ENCODE measurements around the gene LIMK2. TPM values are rescaled to one million over a fixed set of nuclear protein-coding genes. Genes with fewer than 3 reads are reported as not detected.
"Not testable (repeated sequence)": the region's sequence is repeated elsewhere in the genome, so short reads cannot be mapped to it uniquely, and the experiment has no call there.

Gene LIMK2
- total RNA-seq, 4 donors from 2014 or later, result 4.0 to 12.6 (median 7.1) TPM

DNA sequence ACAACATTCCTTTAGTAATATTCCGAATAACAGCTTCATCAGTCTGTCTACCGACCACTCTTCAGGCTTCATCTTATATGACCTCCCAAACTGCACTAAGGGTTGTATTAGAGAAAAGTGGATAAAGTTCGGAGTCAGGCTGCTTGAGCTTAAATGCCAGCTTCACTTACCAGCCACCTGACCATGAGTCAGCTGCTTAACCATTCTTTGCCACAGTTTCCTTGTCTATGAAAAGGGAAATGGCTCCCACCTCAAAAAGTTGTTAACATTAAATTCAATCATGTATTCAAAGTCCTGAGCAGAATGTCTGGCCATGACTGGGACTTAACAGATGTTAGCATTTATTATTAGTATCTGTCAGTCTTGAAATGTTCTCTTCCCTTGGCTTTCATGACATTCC, 20.9 kb downstream of the LIMK2 start:
- in situ Hi-C loops (cut with MboI; ENCODE audit: low sequenced_read_pairs in 4 of 4), result loop anchor here in 2 of 4 donors (5.0 to 10.0 kb wide), 2 partner anchors 138 to 141 kb away; no protein-coding TSS in a partner anchor
- Histone ChIP-seq H3K27ac (peak overlapping the region in 1 of 4 donors; percentile 87), H3K9me3 (no peaks in the 10 kb centered on the region), H3K4me1 (peaks cover 28 to 36% of the 10 kb centered on the region in 2 donors), H3K27me3 (no peaks in the 10 kb centered on the region), H3K36me3 (no peaks in the 10 kb centered on the region), H3K4me3 (no peak overlapping the region)
- DNase-seq (no peak), ATAC-seq (no peak)
- intact Hi-C loops (cut with DNase I; ENCODE audit: low total_unique reads), result loop anchor here (5.0 kb wide), 2 partner anchors 71 to 281 kb away; partner anchors contain the start of gene RNF185
- no peak for TF ChIP-seq POLR2A (IDR thresholded peaks at IDR 0.05)
- TF ChIP-seq, protein P1, sequence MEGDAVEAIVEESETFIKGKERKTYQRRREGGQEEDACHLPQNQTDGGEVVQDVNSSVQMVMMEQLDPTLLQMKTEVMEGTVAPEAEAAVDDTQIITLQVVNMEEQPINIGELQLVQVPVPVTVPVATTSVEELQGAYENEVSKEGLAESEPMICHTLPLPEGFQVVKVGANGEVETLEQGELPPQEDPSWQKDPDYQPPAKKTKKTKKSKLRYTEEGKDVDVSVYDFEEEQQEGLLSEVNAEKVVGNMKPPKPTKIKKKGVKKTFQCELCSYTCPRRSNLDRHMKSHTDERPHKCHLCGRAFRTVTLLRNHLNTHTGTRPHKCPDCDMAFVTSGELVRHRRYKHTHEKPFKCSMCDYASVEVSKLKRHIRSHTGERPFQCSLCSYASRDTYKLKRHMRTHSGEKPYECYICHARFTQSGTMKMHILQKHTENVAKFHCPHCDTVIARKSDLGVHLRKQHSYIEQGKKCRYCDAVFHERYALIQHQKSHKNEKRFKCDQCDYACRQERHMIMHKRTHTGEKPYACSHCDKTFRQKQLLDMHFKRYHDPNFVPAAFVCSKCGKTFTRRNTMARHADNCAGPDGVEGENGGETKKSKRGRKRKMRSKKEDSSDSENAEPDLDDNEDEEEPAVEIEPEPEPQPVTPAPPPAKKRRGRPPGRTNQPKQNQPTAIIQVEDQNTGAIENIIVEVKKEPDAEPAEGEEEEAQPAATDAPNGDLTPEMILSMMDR (IDR thresholded peaks at IDR 0.05 in 4 of 5, conservative IDR thresholded peaks at IDR 0.05 in 1 of 5), result no peak

DNA sequence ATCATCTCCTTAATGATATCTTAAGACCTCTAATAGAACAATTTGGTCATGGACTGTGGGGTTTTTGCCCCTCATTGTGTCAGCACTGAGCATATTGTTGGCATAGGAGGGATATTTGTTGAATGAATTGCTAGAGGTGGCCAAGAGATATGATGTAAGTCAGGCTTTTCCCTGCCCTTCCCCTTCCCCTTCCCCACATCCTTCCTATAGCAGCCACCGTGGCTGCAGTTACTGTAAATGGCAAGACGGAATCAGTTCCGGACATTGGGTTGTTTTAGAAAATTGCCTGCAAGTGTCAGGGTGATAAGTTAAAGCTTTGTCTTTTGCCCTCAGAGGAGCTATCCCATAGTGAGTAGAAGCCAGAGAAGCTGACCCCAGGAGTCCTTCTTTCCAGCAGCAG, 23.0 kb downstream of the LIMK2 start:
- no peak overlapping the region for H3K27ac ChIP-seq
- intact Hi-C loops (cut with DNase I; ENCODE audit: low total_unique reads), result no loop called here
- no peaks in the 10 kb centered on the region for H3K9me3 ChIP-seq
- no peak for TF ChIP-seq POLR2A (IDR thresholded peaks at IDR 0.05)
- TF ChIP-seq, protein P1 (IDR thresholded peaks at IDR 0.05 in 4 of 5, conservative IDR thresholded peaks at IDR 0.05 in 1 of 5), result no peak
- peaks cover 15 to 24% of the 10 kb centered on the region in 2 donors for H3K4me1 ChIP-seq
- no peaks in the 10 kb centered on the region for H3K27me3 ChIP-seq
- H3K4me3 ChIP-seq, result no peak overlapping the region
- in situ Hi-C loops (cut with MboI; ENCODE audit: low sequenced_read_pairs in 4 of 4), result loop anchor here in 1 of 4 donors (10.0 kb wide), 1 partner anchor 140 kb away; no protein-coding TSS in a partner anchor
- no peaks in the 10 kb centered on the region for H3K36me3 ChIP-seq
- DNase-seq (no peak), ATAC-seq (no peak)

DNA sequence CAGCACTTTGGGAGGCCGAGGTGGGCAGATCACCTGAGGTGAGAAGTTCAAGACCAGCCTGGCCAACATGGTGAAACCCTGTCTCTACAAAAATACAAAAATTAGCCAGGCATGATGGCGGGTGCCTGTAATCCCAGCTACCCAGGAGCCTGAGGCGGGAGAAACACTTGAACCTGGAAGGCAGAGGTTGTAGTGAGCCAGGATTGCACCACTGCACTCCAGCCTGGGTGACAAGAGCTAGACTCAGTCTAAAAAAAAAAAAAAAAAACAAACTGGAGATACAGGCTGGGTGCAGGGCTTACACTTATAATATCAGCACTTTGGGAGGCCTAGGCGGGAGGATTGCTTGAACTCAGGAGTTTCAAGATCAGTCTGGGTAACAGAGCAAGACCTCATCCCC, 23.9 kb downstream of the LIMK2 start:
- H3K27me3 ChIP-seq; DNase-seq; intact Hi-C loops (cut with DNase I; ENCODE audit: low total_unique reads); H3K4me3 ChIP-seq; H3K27ac ChIP-seq; ATAC-seq; H3K36me3 ChIP-seq; H3K9me3 ChIP-seq: not testable (repeated sequence)
- in situ Hi-C loops (cut with MboI; ENCODE audit: low sequenced_read_pairs in 4 of 4), result loop anchor here in 1 of 4 donors (10.0 kb wide), 1 partner anchor 141 kb away; no protein-coding TSS in a partner anchor
- peaks cover 7 to 16% of the 10 kb centered on the region in 2 donors for H3K4me1 ChIP-seq

DNA sequence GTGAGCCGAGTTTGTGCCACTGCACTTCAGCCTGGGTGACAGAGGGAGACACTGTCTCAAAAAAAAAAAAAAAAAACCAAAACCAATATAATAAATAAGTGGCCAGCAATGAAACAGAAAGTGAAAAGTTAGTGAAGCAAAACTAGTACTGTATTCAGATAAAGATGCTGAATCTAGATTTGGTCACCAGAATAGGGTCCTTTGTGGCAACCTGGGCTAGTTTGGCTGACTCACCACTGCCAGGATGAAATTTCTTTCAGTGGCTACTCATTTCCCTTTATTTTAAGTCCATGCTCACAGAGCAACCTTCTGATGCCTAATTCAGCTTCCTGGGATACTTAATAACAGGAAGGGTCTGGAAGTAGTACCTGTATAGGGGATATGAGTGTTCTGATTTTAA, 26.0 kb downstream of the LIMK2 start:
- no peak overlapping the region for H3K4me3 ChIP-seq
- peaks cover 3 to 8% of the 10 kb centered on the region in 2 donors for H3K4me1 ChIP-seq
- intact Hi-C loops (cut with DNase I; ENCODE audit: low total_unique reads), result no loop called here
- no peaks in the 10 kb centered on the region for H3K27me3 ChIP-seq
- H3K9me3 ChIP-seq, result no peaks in the 10 kb centered on the region
- no peak for TF ChIP-seq POLR2A (IDR thresholded peaks at IDR 0.05)
- TF ChIP-seq, protein P1 (IDR thresholded peaks at IDR 0.05 in 4 of 5, conservative IDR thresholded peaks at IDR 0.05 in 1 of 5), result no peak
- ATAC-seq (no peak), DNase-seq (no peak)
- in situ Hi-C loops (cut with MboI; ENCODE audit: low sequenced_read_pairs in 4 of 4), result loop anchor here in 1 of 4 donors (10.0 kb wide), 1 partner anchor 143 kb away; no protein-coding TSS in a partner anchor
- H3K36me3 ChIP-seq, result no peaks in the 10 kb centered on the region
- H3K27ac ChIP-seq, result no peak overlapping the region

DNA sequence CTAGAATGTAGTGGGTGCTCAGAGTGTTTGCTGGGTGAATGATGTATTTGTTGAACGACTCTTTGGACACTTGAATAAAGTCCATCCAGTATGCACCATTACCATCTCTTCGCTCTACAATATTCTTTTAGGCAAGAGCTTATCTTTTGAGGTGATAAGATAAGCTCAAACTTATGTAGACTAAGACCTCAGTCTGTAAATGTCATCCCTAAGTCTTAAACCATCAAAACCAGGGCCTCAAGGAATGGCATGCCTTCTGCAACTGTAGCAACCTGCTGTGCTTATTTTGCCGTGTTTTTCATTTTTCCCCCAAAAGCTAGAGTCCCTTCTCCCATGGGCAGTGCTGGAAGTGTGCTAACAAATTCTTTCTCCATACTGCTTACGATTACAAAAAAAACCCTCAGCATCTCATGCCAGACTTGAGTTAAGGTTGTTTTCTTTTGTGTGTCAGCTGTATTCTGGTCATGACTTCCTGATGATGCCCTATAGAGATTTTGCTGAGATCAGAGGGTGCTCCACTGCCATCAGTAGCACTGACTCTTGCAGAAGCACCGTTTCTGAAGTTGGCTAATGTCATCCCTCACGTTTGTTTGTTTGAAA, 27.8 kb downstream of the LIMK2 start:
- no peaks in the 10 kb centered on the region for H3K27me3 ChIP-seq
- H3K9me3 ChIP-seq, result no peaks in the 10 kb centered on the region
- DNase-seq, result no peak
- no peak overlapping the region for H3K4me3 ChIP-seq
- intact Hi-C loops (cut with DNase I; ENCODE audit: low total_unique reads), result no loop called here
- peaks cover 21% of the 10 kb centered on the region in 2 donors for H3K4me1 ChIP-seq
- no peaks in the 10 kb centered on the region for H3K36me3 ChIP-seq
- TF ChIP-seq, protein P1 (IDR thresholded peaks at IDR 0.05 in 4 of 5, conservative IDR thresholded peaks at IDR 0.05 in 1 of 5), result no peak
- TF ChIP-seq POLR2A (IDR thresholded peaks at IDR 0.05), result no peak
- in situ Hi-C loops (cut with MboI; ENCODE audit: low sequenced_read_pairs in 4 of 4), result loop anchor here in 1 of 4 donors (10.0 kb wide), 1 partner anchor 145 kb away; no protein-coding TSS in a partner anchor
- H3K27ac ChIP-seq, result no peak overlapping the region
- no peak for ATAC-seq
